ENCODE results near the gene TAS1R2. TPM values are rescaled to one million over a fixed set of nuclear protein-coding genes. Genes with fewer than 3 reads are reported as not detected.

TAS1R2 gene
- total and polyA plus RNA-seq, 2 of the 8 experiments (the other 6 are each of a cell fraction or from before 2014, with no cell fraction given) = not detected

DNA sequence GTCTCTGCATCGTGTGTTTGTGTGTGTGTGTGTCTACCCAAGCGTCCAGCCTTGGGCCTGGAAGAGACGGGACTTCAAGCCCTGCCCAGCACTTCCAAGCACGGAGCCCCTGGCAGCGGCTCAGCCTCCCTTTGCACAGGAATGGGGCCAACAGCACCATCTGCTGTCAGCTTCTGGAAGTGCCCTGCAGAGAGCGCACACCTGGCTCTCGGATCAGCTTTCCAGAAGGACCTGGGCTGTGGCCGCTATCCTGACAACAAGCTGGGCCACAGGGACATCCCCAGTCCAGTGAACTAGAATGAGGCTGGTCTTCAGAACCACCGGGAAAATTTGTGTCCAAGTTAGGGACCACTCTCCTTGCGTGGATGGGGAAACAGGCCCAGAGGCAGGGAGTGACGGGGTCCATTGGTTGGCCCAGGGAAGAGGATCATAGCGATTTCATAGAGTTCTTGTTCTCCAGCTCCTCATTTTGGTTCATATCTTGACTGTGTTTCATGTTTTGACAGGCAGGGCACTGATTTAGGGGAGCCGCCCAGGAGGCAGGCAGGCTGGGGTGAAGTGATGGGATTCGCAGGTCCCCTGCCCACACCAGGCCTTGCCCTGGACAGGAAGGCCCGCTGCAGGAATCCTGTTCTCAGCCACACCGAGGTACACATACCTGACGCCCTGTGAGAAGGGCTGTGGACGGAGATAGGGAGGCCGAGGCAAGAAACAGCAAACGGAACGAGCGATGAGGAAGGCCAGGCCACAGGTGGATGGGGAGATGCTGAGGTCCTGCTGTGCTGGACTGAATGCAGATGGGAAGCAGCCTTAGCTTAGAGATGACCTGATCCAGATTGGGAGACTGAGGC, 38.4 kb downstream of the TAS1R2 start:
- H3K23ac ChIP-seq (ENCODE audit: insufficient read length) = no peak overlapping the region
- POLR2A ChIA-PET (ENCODE audit: partially characterized antibody) = no interaction called here
- H3K79me2 ChIP-seq (ENCODE audit: control insufficient read depth in 1 of 2, insufficient read depth in 2 of 2, low read length in 2 of 2) = no peaks in the 10 kb centered on the region
- H3K4me2 ChIP-seq (ENCODE audit: insufficient read depth in 1 of 2, low read depth in 2 of 2, low read length in 2 of 2) = no peak overlapping the region
- no peak overlapping the region for H3K4ac ChIP-seq (replicated peaks; ENCODE audit: insufficient read length, low read depth, low read length)
- no peak overlapping the region for H3K4me3 ChIP-seq (ENCODE audit: extremely low read depth in 1 of 4, insufficient read depth in 2 of 4, low read depth in 3 of 4, low read length in 4 of 4)
- H3K9ac ChIP-seq (replicated peaks in 1 of 4; ENCODE audit: extremely low read depth in 1 of 4, low read depth in 3 of 4, low read length in 3 of 4) = no peak overlapping the region
- WGBS, 2 experiments (ENCODE audit: extremely low coverage in 1 of 2, insufficient coverage in 1 of 2, insufficient read length in 1 of 2, insufficient replicate concordance in 2 of 2, low coverage in 1 of 2, low lambda C conversion rate in 2 of 2, missing lambda C conversion rate in 1 of 2) = 53% methylated on average over 22 of the region's 22 CpGs; no CpG with 5 or more reads in 1 of the 2 experiments
- no peak overlapping the region for H2BK5ac ChIP-seq (ENCODE audit: low read depth, low read length)
- H2BK12ac ChIP-seq (ENCODE audit: low read depth, low read length) = no peak overlapping the region
- no peak overlapping the region for H3K14ac ChIP-seq (ENCODE audit: insufficient read length)
- no peaks in the 10 kb centered on the region for H3K36me3 ChIP-seq (ENCODE audit: control insufficient read depth in 2 of 4, insufficient read depth in 4 of 4, low read length in 3 of 4)
- CTCF ChIA-PET (ENCODE audit: partially characterized antibody) = interaction anchor here (0.6 to 9.2 kb wide), 39 partner anchors 8 to 1729 kb away, joined by 3 to 132 read pairs (median 4); no protein-coding TSS in a partner anchor
- H4K5ac ChIP-seq (ENCODE audit: insufficient read length, low read depth, low read length) = no peak overlapping the region
- 0 out of 2 replicates have a peak overlapping the region, but pooled peaks have one; percentile 15 for H2BK20ac ChIP-seq (ENCODE audit: low read length)
- H3K18ac ChIP-seq (ENCODE audit: extremely low read depth, low read length) = no peak overlapping the region
- H4K8ac ChIP-seq (ENCODE audit: extremely low read depth, insufficient read depth, low read length) = no peak overlapping the region
- H2BK120ac ChIP-seq (replicated peaks; ENCODE audit: low read depth, low read length) = no peak overlapping the region
- H2BK15ac ChIP-seq (ENCODE audit: low read length) = peak overlapping the region; percentile 81; the same call in 1 of the 2 replicates
- H3K27ac ChIP-seq (ENCODE audit: low read depth, low read length) = no peak overlapping the region
- peaks cover 0 to 19% (median 15%) of the 10 kb centered on the region in 4 experiments; a peak in 6 of 7 replicates for H3K27me3 ChIP-seq (replicated peaks in 1 of 4; ENCODE audit: control insufficient read depth in 3 of 4, extremely low read depth in 1 of 4, insufficient read depth in 3 of 4, low read length in 3 of 4)
- H4K20me1 ChIP-seq (replicated peaks in 1 of 2; ENCODE audit: control insufficient read depth in 1 of 2, insufficient read depth in 2 of 2, low read length in 2 of 2) = peaks cover 0 to 4% of the 10 kb centered on the region in 2 experiments
- no peak overlapping the region for H2AFZ ChIP-seq (ENCODE audit: low read length)
- H3K23me2 ChIP-seq (ENCODE audit: low read depth, low read length) = peaks cover 6% of the 10 kb centered on the region; the same call in 1 of the 2 replicates
- peaks cover 3 to 10% (median 5%) of the 10 kb centered on the region in 4 experiments; a peak in 5 of 7 replicates for H3K4me1 ChIP-seq (replicated peaks in 1 of 4; ENCODE audit: control insufficient read depth in 3 of 4, insufficient read depth in 4 of 4, low read length in 3 of 4)
- no peaks in the 10 kb centered on the region for H3K79me1 ChIP-seq (ENCODE audit: low read depth, low read length)
- H3K9me3 ChIP-seq (ENCODE audit: insufficient read depth in 2 of 2, low read depth in 1 of 2, low read length in 1 of 2) = peaks cover under 1 to 4% of the 10 kb centered on the region in 2 experiments; a peak in 1 of 4 replicates
- peak; percentile 53 to 97 for DNase-seq (ENCODE audit: low read depth in 1 of 2, low spot score in 2 of 2)
- no peak overlapping the region for H4K91ac ChIP-seq (replicated peaks; ENCODE audit: insufficient read length, low read length)
- H3K56ac ChIP-seq (replicated peaks; ENCODE audit: insufficient read length, low read depth, low read length) = no peak overlapping the region
- FAIRE-seq = peak; percentile 85
- H2AK5ac ChIP-seq (ENCODE audit: low read depth, low read length) = no peak overlapping the region
- TF ChIP-seq NRF1 (IDR thresholded peaks at IDR 0.05; ENCODE audit: low read depth, low read length) (no peak), TCF12 (IDR thresholded peaks at IDR 0.05; ENCODE audit: low read depth, low read length) (peak; percentile 77; the same call in 1 of the 2 replicates), TBP (IDR thresholded peaks at IDR 0.05; ENCODE audit: low read depth, low read length) (peak; percentile 17; the same call in 1 of the 2 replicates), EGR1 (IDR thresholded peaks at IDR 0.05; ENCODE audit: borderline replicate concordance, low read depth, low read length) (no peak), BCL11A (IDR thresholded peaks at IDR 0.05; ENCODE audit: low read depth in 2 of 2, low read length in 2 of 2) (no peak), GABPA (IDR thresholded peaks at IDR 0.05; ENCODE audit: borderline replicate concordance, insufficient read depth, low read length) (peak; percentile 78; the same call in 1 of the 2 replicates)
- TF ChIP-seq, protein P1, sequence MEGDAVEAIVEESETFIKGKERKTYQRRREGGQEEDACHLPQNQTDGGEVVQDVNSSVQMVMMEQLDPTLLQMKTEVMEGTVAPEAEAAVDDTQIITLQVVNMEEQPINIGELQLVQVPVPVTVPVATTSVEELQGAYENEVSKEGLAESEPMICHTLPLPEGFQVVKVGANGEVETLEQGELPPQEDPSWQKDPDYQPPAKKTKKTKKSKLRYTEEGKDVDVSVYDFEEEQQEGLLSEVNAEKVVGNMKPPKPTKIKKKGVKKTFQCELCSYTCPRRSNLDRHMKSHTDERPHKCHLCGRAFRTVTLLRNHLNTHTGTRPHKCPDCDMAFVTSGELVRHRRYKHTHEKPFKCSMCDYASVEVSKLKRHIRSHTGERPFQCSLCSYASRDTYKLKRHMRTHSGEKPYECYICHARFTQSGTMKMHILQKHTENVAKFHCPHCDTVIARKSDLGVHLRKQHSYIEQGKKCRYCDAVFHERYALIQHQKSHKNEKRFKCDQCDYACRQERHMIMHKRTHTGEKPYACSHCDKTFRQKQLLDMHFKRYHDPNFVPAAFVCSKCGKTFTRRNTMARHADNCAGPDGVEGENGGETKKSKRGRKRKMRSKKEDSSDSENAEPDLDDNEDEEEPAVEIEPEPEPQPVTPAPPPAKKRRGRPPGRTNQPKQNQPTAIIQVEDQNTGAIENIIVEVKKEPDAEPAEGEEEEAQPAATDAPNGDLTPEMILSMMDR (IDR thresholded peaks at IDR 0.05; ENCODE audit: control extremely low read depth in 1 of 3, insufficient read depth in 1 of 3, low read depth in 1 of 3, low read length in 3 of 3) = peak; percentile 93 to 99 (median 94)
- TF ChIP-seq, protein P2, sequence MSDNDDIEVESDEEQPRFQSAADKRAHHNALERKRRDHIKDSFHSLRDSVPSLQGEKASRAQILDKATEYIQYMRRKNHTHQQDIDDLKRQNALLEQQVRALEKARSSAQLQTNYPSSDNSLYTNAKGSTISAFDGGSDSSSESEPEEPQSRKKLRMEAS (IDR thresholded peaks at IDR 0.05) = peak; percentile 36; the same call in 1 of the 2 replicates
